ENCODE data around the gene PRPF40B.
A peak's percentile ranks its signal among the peaks of the same experiment; 100 is the strongest.

Gene PRPF40B

DNA sequence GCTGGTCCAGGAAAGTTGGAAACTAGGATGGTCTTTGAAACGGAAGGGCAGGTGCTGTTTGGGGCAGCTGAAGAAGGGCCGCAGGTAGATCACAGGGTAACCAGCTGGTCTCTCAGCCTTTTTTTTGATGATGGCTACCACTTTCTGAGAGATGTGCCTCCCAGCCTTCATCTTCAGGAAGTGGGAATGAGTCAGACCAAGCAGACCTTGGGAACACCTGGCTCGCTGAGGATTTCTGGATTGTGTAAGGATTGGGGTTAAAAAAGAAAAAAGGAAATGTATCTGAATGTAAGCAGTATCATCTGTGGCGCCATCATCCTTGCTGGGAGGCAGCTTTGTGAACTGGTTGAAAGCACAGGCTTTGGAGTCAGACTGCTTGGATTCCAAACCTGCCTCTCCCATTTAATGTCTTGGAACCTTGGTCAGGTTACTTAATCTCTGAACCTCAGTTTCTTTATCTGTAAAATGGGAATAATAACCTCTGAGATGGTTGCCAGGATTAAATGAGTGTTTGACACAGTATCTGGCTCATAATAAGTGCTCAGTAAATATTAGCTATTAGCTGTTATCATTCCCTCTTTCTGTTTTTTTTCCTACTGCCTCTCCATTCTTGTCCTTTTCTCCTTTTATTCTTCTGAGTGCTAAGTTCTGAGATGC, 1.7 kb downstream of the PRPF40B start:
- peaks cover 8% of the 10 kb centered on the region for H3K27me3 Mint-ChIP-seq
- peaks cover 19% of the 10 kb centered on the region for H3K4me1 Mint-ChIP-seq
- no peak overlapping the region for H3K27ac Mint-ChIP-seq
- DNase-seq (no peak), ATAC-seq (no peak)
- no peaks in the 10 kb centered on the region for H3K9me3 Mint-ChIP-seq
- peak overlapping the region in 1 of 2 donors; percentile 24 for H3K4me3 Mint-ChIP-seq

DNA sequence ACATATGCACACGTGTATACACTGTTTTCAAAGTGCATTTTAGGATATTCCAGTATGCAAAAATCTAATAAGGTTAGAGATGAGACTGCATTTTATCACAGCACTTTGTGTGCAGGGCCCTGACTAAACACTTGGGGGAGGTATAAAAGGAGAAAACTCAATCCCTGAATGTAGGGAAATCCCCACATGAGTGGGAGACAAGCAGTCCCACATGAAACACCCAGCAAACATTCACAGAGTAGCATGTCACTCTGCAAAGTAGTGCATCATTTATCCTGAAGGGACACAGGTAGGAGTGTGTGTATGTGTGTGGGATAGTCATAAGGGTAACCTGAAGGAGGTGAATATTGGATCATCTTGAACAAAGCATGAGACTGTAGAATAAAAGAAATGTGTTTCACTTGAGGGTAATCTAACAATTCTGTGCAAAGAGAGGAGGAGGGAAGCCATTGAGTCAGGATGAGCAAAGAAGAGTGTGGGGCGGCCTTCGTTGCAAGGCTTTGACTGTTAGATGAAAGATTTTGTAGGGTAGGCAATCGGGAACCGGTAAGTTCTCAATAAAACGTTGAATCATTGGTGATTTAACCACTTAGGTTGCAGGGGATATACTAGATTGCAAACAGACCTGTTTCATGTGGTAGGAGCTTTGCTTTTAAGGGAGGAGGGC, 2.9 kb downstream of the PRPF40B start:
- DNase-seq (no peak), ATAC-seq (no peak)
- Mint-ChIP-seq H3K4me1 (peaks cover 21% of the 10 kb centered on the region), H3K9me3 (no peaks in the 10 kb centered on the region), H3K4me3 (no peak overlapping the region), H3K27me3 (peaks cover 3% of the 10 kb centered on the region), H3K27ac (no peak overlapping the region)

DNA sequence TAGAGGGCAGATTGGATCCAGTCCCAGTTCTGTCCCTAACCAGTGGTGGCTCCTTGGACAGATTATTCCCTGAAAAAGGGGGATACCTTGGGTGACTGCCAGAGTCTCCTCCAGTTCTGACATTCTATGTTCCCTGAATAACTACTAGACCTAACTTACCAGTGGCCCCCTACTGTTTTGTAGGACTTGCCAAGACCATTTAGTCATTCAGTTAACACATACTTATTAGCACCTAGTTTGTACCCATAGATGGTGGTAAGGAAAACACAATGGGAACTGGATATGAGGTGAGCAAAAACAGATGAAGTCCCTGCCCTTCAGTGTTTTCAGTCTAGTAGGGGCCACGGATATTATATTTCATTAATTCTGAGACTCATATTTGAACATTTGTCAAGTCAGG, 3.5 kb downstream of the PRPF40B start:
- Mint-ChIP-seq H3K27me3 (no peaks in the 10 kb centered on the region), H3K27ac (no peak overlapping the region), H3K4me3 (no peak overlapping the region), H3K4me1 (peaks cover 18% of the 10 kb centered on the region), H3K9me3 (no peaks in the 10 kb centered on the region)
- no peak for ATAC-seq
- DNase-seq: no peak

DNA sequence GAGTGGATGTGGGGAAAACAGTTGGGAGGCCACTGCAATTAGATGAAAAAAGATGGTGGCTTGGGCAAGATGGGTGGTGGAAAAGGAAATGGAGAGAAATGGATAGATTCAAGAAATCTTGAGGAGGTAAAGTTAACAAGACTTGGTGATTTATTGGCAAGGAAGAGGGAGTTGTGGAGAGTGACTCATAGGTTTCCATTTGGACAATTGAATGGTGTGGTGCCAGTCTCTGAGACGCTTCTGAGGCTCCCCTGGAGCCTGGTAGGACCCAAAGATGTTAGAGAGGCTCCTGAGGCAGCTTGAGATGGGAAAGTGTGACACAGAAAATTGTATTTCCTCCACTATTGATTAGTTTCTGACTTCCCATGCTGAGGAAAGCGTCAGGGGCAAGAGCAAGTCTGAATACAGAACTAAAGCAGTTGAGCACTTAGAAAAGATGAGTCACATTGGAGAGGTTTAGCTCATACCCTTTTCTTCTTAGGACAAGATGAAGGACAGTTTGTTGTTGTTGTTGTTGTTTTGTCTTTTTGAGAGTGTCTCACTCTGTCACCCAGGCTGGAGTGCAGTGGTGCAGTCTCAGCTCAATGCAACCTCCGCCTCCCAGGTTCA, 4.5 kb downstream of the PRPF40B start:
- Mint-ChIP-seq H3K4me1 (peaks cover 11% of the 10 kb centered on the region), H3K4me3 (no peak overlapping the region), H3K27ac (no peak overlapping the region), H3K27me3 (no peaks in the 10 kb centered on the region), H3K9me3 (no peaks in the 10 kb centered on the region)
- ATAC-seq (no peak), DNase-seq (no peak)

DNA sequence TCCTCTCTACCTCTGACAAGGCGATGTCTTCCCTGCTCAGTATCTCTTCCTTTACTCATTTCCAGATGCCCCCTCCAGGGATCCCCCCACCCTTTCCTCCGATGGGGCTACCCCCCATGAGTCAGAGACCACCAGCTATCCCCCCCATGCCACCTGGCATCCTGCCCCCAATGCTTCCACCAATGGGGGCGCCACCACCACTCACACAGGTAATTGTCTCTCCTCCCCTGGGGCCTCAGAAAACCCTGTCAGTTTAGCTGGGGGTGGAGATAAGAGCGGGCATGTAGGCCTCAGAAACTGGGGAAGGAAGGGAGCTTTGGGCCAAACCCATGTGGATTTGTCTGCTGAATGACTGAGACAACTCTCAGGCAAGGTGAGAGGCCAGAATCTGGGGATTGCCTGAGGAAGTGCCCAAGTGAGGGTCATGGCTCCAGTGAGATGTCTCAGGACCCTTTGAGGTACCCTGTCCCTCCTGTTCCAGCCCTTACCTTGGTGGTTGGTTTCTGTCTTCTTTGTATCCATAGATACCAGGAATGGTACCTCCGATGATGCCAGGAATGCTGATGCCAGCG, 8.1 kb downstream of the PRPF40B start:
- peak overlapping the region in 1 of 2 donors; percentile 49 for H3K27ac Mint-ChIP-seq
- peaks cover 11% of the 10 kb centered on the region for H3K4me1 Mint-ChIP-seq
- ATAC-seq: no peak
- H3K27me3 Mint-ChIP-seq: no peaks in the 10 kb centered on the region
- no peak for DNase-seq
- no peak overlapping the region for H3K4me3 Mint-ChIP-seq
- no peaks in the 10 kb centered on the region for H3K9me3 Mint-ChIP-seq

DNA sequence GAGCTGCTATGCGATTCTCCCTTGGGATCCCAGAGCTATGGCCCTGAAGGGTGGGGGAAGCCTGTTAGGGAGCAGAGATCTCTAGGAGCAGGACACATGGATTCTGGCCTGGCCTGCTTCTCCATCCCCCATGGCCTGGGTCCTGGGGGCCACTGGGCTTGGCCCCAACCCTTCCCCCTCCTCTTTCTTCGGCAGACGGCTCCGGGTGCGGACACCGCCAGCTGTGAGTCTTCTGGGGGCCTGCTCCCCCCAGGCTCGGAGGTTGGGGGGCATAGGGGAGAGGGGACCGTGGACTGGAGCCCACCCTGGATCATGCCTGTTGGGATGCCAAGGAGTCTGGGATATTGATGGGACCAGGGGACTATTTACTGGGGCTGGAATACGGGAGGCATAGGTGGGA, 9.0 kb downstream of the PRPF40B start:
- no peak overlapping the region for H3K4me3 Mint-ChIP-seq
- no peak for ATAC-seq
- H3K27ac Mint-ChIP-seq: no peak overlapping the region
- H3K4me1 Mint-ChIP-seq: peaks cover 21% of the 10 kb centered on the region
- H3K9me3 Mint-ChIP-seq: no peaks in the 10 kb centered on the region
- no peak for DNase-seq
- H3K27me3 Mint-ChIP-seq: no peaks in the 10 kb centered on the region

DNA sequence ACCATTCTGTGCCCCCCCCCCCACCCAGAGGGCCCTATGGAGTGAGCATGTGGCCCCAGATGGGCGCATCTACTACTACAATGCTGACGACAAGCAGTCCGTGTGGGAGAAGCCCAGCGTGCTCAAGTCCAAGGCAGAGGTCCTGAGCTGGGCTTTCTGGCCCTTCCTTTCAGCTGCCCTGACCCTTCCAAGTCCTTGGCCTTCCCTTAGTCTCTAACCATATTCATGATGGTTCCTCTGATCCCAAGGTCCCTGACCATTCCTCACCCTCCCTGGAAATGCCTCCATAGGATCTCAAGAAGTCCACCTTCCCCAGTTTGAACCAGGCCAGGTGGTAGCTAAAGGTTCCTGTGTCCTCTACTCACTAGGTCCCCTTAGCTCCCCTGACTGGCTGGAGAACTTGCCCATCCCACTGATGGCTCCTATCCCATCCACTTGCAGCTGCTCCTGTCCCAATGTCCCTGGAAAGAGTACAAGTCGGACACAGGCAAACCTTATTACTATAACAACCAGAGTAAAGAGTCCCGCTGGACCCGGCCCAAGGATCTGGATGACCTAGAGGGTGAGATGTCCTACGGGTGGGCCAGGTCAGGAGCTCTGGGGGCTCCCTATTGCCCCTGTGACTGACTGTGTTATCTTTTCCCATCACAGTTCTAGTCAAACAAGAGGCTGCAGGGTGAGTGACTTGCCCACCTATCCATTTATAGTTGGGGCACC, 9.8 kb downstream of the PRPF40B start:
- Mint-ChIP-seq H3K27ac (peak overlapping the region; percentile 56 to 66), H3K4me3 (no peak overlapping the region), H3K4me1 (peaks cover 22% of the 10 kb centered on the region), H3K9me3 (no peaks in the 10 kb centered on the region), H3K27me3 (no peaks in the 10 kb centered on the region)
- DNase-seq (no peak), ATAC-seq (no peak)

DNA sequence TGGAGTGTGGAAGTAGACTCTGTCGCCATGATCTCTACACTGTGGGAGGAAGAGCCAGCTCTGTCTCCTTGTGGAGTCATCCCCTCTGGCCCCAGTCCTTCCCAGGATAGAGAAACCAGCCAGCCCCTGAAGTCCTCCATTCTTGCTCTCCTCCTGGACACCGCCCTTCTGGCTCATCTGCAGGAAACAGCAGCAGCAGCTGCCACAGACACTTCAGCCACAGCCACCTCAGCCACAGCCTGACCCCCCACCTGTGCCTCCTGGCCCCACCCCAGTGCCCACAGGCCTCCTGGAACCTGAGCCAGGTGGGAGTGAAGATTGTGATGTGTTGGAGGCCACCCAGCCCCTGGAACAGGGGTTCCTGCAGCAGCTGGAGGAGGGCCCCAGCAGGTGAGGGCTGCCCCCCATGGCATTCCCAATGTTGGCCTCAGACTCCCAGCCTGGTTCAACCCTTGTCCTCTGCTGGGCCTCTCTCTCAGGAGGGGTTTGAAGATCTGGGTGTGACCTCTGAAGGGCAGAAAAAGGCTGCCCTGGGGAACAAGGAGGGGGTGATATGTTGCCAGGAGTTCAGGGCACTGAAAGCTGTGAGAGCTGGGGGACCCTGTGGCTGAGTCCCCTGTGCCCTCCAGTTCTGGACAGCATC, 10.5 kb downstream of the PRPF40B start:
- Mint-ChIP-seq H3K27me3 (no peaks in the 10 kb centered on the region), H3K4me1 (peaks cover 22% of the 10 kb centered on the region), H3K27ac (peak overlapping the region in 1 of 2 donors; percentile 86), H3K4me3 (no peak overlapping the region), H3K9me3 (no peaks in the 10 kb centered on the region)
- no peak for DNase-seq
- ATAC-seq: no peak

DNA sequence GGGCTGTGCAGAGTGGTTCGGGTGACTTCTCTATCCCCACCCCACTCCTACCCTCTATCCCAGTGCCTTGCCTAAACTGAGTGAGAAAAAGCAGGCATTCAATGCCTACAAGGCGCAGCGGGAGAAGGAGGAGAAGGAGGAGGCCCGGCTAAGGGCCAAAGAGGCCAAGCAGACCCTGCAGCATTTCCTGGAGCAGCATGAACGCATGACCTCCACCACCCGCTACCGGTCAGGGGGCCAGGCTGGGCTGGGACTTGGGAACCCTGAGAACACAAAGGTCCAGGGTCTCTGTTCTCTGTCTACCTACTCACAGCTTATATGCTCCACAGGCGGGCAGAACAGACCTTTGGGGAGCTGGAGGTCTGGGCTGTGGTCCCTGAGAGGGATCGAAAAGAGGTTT, 11.7 kb downstream of the PRPF40B start:
- no peak for ATAC-seq

DNA sequence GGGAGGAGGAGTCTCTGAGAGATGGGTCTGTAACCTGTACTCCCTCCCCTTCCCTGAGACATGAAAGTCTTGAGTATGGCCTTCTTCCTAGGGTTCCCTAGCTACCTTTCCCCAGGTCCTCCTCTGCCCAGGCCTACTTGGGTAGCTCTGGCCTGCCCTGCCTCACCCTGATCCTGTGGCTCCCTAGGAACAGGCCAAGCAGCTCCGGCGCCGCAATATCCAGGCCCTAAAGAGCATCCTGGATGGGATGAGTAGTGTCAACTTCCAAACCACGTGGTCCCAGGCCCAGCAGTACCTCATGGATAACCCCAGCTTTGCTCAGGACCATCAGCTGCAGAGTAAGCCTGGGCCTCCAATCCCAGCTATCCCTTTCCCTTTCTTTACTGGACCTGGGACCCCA, 12.3 kb downstream of the PRPF40B start:
- H3K9me3 Mint-ChIP-seq: no peaks in the 10 kb centered on the region
- no peaks in the 10 kb centered on the region for H3K27me3 Mint-ChIP-seq
- H3K4me3 Mint-ChIP-seq: no peak overlapping the region
- H3K27ac Mint-ChIP-seq: no peak overlapping the region
- ATAC-seq (no peak), DNase-seq (no peak)
- peaks cover 26% of the 10 kb centered on the region for H3K4me1 Mint-ChIP-seq

More for the DNA sequence above, 11.7 kb downstream of the PRPF40B start:
- no peak for DNase-seq
- Mint-ChIP-seq H3K27ac (no peak overlapping the region), H3K4me1 (peaks cover 29% of the 10 kb centered on the region), H3K9me3 (no peaks in the 10 kb centered on the region), H3K4me3 (no peak overlapping the region), H3K27me3 (no peaks in the 10 kb centered on the region)

DNA sequence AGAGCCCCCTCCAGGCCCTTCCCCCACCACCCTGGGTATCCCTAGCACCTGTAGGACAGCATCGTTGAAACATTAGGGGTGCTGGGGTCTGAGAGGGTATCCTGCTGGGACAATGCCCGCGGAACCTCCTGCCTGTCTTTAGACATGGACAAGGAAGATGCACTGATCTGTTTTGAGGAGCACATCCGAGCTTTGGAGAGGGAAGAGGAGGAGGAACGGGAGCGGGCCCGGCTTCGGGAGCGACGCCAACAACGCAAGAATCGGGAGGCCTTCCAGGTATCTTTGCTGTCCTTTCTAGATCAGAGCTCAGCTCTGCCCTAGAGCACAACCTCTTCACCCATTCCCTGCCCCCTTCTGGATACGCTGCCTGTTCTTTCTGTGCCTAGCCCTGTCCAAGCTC, 13.2 kb downstream of the PRPF40B start:
- Mint-ChIP-seq H3K4me1 (peaks cover 18% of the 10 kb centered on the region), H3K4me3 (no peak overlapping the region), H3K27ac (peak overlapping the region in 1 of 2 donors; percentile 13), H3K27me3 (no peaks in the 10 kb centered on the region), H3K9me3 (no peaks in the 10 kb centered on the region)
- ATAC-seq (no peak), DNase-seq (no peak)

DNA sequence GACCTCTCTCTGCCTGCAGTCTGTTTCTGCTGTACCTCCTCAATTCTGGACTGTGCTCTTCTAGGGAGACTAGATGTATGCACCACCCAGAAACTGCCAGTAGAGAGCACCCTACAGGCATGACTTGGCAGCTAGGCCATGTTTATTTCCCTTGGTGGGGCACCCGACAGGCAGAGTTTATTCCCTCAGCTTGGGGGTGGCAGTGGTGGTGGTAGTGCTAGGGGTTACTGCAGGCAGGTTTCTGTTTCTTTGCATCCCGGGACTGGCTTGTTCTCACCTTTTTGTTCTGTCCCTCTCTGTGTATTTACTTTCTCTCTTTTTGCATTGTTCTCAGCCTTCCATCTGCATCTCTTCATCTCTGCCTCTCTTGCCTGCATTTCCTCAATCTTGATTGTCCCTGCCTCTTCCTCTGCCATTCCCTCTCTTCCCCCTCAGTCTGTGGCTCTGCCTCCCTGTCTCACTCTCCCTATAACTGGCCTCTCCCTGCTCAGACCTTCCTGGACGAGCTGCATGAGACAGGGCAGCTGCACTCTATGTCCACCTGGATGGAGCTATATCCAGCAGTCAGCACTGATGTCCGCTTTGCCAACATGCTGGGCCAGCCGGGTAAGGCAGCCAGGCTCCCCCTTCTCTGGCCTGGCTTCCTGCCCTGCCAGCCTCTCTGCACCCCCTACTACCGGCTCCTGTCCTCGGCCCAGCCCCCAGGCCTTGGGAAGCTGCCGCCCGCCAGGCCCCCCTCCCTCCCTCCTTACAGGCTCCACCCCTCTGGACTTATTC, 13.8 kb downstream of the PRPF40B start:
- H3K27me3 Mint-ChIP-seq: no peaks in the 10 kb centered on the region
- H3K4me3 Mint-ChIP-seq: no peak overlapping the region

DNA sequence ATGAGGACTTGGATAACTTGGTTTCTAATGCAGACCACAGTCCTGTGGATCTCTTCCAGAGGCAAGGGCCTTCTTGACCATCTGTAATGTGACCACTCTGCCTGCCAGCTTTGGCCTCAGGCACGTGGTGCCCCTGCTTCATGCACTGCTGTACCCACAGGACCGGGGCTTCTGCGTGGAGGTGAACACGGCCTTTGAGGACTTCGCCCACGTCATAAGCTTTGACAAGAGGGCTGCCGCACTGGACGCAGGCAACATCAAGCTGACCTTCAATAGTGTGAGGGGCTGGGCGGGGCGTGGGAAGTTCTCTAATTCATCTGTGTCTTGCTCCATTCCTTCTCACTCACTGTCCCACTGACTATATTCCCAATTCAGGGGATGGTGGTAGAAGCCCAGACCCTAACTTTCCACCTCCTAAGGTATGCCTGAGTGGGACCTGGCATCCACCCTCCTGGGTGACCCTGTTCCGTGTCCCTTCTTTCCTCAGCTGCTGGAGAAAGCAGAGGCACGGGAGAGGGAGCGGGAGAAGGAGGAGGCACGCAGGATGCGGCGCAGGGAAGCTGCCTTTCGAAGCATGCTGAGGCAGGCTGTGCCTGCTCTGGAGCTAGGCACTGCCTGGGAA, 18.5 kb downstream of the PRPF40B start:
- H3K27me3 Mint-ChIP-seq: no peaks in the 10 kb centered on the region
- no peaks in the 10 kb centered on the region for H3K9me3 Mint-ChIP-seq
- peaks cover 37% of the 10 kb centered on the region for H3K4me1 Mint-ChIP-seq
- no peak overlapping the region for H3K27ac Mint-ChIP-seq
- H3K4me3 Mint-ChIP-seq: no peak overlapping the region
- DNase-seq (no peak), ATAC-seq (no peak)

More for the DNA sequence above, 13.8 kb downstream of the PRPF40B start:
- peak; percentile 46 to 62 for DNase-seq
- ATAC-seq: peak; percentile 91
- Mint-ChIP-seq H3K27ac (peak overlapping the region in 1 of 2 donors; percentile 1), H3K4me1 (peaks cover 18% of the 10 kb centered on the region), H3K9me3 (no peaks in the 10 kb centered on the region)

DNA sequence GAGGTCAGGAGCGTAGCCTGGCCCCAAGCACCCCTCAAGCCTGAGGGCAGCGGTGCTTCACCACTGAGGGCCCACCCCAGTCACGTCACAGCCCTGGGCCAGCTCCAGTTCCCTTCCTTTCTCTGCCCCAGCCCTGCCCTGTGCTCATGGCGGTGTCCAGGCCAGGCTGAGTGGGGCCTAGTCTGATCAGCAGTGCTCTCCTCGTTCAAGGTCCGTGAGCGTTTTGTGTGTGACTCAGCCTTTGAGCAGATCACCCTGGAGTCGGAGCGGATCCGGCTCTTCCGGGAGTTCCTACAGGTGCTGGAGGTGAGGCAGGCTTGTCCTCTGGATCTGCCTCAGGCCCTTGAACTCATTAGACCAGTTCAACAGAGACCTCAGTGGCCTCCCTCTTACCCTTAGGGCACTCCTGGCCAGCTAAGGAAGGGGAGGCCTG, 19.0 kb downstream of the PRPF40B start:
- Mint-ChIP-seq H3K27ac (peak overlapping the region in 1 of 2 donors; percentile 81), H3K27me3 (no peaks in the 10 kb centered on the region)

More for the DNA sequence above, 19.0 kb downstream of the PRPF40B start:
- Mint-ChIP-seq H3K4me3 (no peak overlapping the region), H3K4me1 (peaks cover 36% of the 10 kb centered on the region), H3K9me3 (no peaks in the 10 kb centered on the region)
- ATAC-seq (no peak), DNase-seq (no peak)

Measured in stimulated activated naive CD8-positive, alpha-beta T cell treated with anti-CD3 and anti-CD28 coated beads, Interleukin-15, amount 100 ng/mL, for 72 hours (primary cell).